ENCODE data around the gene CUBN.

The CUBN gene

GRCh38 chr10:16901106-16901505 is 228.5 kb downstream of the CUBN start:
- Histone ChIP-seq H3K27me3 (ENCODE audit: insufficient read depth, low read length) (no peaks in the 10 kb centered on the region), H3K4me3 (ENCODE audit: low read depth, low read length) (no peak overlapping the region), H2AFZ (ENCODE audit: low read length, unreplicated experiment) (no peak overlapping the region), H3K36me3 (ENCODE audit: insufficient read depth, low read length) (no peaks in the 10 kb centered on the region), H3K4me1 (ENCODE audit: control insufficient read depth, insufficient read depth, low read length, unreplicated experiment) (no peaks in the 10 kb centered on the region), H3K27ac (ENCODE audit: low read depth, low read length) (no peak overlapping the region), H3K79me2 (ENCODE audit: control insufficient read depth, insufficient read depth, low read length, unreplicated experiment) (no peaks in the 10 kb centered on the region)

- no peaks in the 10 kb centered on the region for H3K79me2 ChIP-seq (ENCODE audit: control insufficient read depth, insufficient read depth, low read length, unreplicated experiment)
These were observed 232.6 kb downstream of the CUBN start for GRCh38 chr10:16896993-16897392.

DNA sequence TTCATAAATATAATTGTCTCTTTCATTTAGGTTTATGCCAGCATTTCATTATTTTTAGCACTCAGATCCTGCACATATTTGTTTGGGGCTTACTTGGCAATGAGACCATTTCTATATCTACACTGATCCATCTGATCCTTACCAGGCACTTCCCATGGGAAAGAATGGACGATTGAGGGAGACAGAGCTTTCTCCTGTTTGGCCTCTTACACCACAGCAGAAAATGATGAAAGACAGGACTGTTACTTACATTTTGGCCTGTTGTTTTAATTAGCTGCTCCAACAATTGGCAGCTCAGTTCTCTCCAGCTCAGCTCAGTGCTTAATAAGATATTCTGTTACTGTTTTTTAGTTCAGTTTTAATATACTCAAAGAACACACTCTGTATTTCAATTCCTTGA is 234.8 kb downstream of the CUBN start:
- H3K79me2 ChIP-seq (ENCODE audit: control insufficient read depth, insufficient read depth, low read length, unreplicated experiment): no peaks in the 10 kb centered on the region
- H3K4me1 ChIP-seq (ENCODE audit: control insufficient read depth, insufficient read depth, low read length, unreplicated experiment): peaks cover 5% of the 10 kb centered on the region
- no peaks in the 10 kb centered on the region for H3K36me3 ChIP-seq (ENCODE audit: insufficient read depth, low read length)
- no peaks in the 10 kb centered on the region for H3K27me3 ChIP-seq (ENCODE audit: insufficient read depth, low read length)
- no peak overlapping the region for H3K27ac ChIP-seq (ENCODE audit: low read depth, low read length)
- no peak overlapping the region for H2AFZ ChIP-seq (ENCODE audit: low read length, unreplicated experiment)
- H3K4me3 ChIP-seq (ENCODE audit: low read depth, low read length): no peak overlapping the region

More at GRCh38 chr10:16896993-16897392, 232.6 kb downstream of the CUBN start:
- Histone ChIP-seq H2AFZ (ENCODE audit: low read length, unreplicated experiment) (no peak overlapping the region), H3K4me1 (ENCODE audit: control insufficient read depth, insufficient read depth, low read length, unreplicated experiment) (no peaks in the 10 kb centered on the region), H3K36me3 (ENCODE audit: insufficient read depth, low read length) (no peaks in the 10 kb centered on the region), H3K4me3 (ENCODE audit: low read depth, low read length) (no peak overlapping the region), H3K27ac (ENCODE audit: low read depth, low read length) (no peak overlapping the region), H3K27me3 (ENCODE audit: insufficient read depth, low read length) (no peaks in the 10 kb centered on the region)

- H3K27ac ChIP-seq (ENCODE audit: low read depth, low read length): no peak overlapping the region
- H3K79me2 ChIP-seq (ENCODE audit: control insufficient read depth, insufficient read depth, low read length, unreplicated experiment): no peaks in the 10 kb centered on the region
- H3K4me3 ChIP-seq (ENCODE audit: low read depth, low read length): no peak overlapping the region
- no peaks in the 10 kb centered on the region for H3K36me3 ChIP-seq (ENCODE audit: insufficient read depth, low read length)
- H3K27me3 ChIP-seq (ENCODE audit: insufficient read depth, low read length): no peaks in the 10 kb centered on the region
- no peak overlapping the region for H2AFZ ChIP-seq (ENCODE audit: low read length, unreplicated experiment)
- peaks cover 5% of the 10 kb centered on the region for H3K4me1 ChIP-seq (ENCODE audit: control insufficient read depth, insufficient read depth, low read length, unreplicated experiment)
These were observed 235.9 kb downstream of the CUBN start for GRCh38 chr10:16893664-16894063.

GRCh38 chr10:16891375-16892313 is 238.0 kb downstream of the CUBN start:
- Histone ChIP-seq H3K27me3 (ENCODE audit: insufficient read depth, low read length) (no peaks in the 10 kb centered on the region), H3K4me3 (ENCODE audit: low read depth, low read length) (no peak overlapping the region), H3K27ac (ENCODE audit: low read depth, low read length) (peak overlapping the region; percentile 83), H3K4me1 (ENCODE audit: control insufficient read depth, insufficient read depth, low read length, unreplicated experiment) (peaks cover 15% of the 10 kb centered on the region), H3K36me3 (ENCODE audit: insufficient read depth, low read length) (no peaks in the 10 kb centered on the region), H3K79me2 (ENCODE audit: control insufficient read depth, insufficient read depth, low read length, unreplicated experiment) (no peaks in the 10 kb centered on the region), H2AFZ (ENCODE audit: low read length, unreplicated experiment) (no peak overlapping the region)

DNA sequence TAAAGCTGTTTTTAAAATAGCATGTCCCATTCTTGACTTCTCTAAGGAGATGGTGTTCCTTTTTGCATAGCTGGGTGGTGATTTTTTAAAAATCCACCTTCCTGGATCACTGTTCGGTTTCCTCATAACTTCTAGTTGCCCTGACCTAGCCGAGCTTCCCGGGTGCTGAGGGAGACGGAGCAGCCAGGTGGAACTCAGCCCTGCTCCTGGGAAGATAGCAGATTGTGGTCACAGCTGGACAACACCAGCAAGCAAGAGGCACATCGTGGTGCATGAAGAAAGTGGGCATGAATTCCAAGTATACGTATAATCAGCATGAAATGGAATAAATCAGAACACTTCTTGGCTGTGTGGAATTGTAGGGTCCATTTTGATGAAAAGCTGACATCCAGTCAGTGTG is 238.9 kb downstream of the CUBN start:
- no peaks in the 10 kb centered on the region for H3K36me3 ChIP-seq (ENCODE audit: insufficient read depth, low read length)
- H3K4me1 ChIP-seq (ENCODE audit: control insufficient read depth, insufficient read depth, low read length, unreplicated experiment): peaks cover 15% of the 10 kb centered on the region
- H3K27ac ChIP-seq (ENCODE audit: low read depth, low read length): no peak overlapping the region
- no peak overlapping the region for H2AFZ ChIP-seq (ENCODE audit: low read length, unreplicated experiment)
- H3K4me3 ChIP-seq (ENCODE audit: low read depth, low read length): no peak overlapping the region
- no peaks in the 10 kb centered on the region for H3K79me2 ChIP-seq (ENCODE audit: control insufficient read depth, insufficient read depth, low read length, unreplicated experiment)
- H3K27me3 ChIP-seq (ENCODE audit: insufficient read depth, low read length): no peaks in the 10 kb centered on the region

- Histone ChIP-seq H3K27ac (ENCODE audit: low read depth, low read length) (peak overlapping the region; percentile 36; the same call in 1 of the 2 replicates), H3K4me3 (ENCODE audit: low read depth, low read length) (peak overlapping the region; percentile 38; the same call in 1 of the 2 replicates), H3K27me3 (ENCODE audit: insufficient read depth, low read length) (no peaks in the 10 kb centered on the region), H3K36me3 (ENCODE audit: insufficient read depth, low read length) (no peaks in the 10 kb centered on the region), H3K4me1 (ENCODE audit: control insufficient read depth, insufficient read depth, low read length, unreplicated experiment) (peaks cover 15% of the 10 kb centered on the region), H3K79me2 (ENCODE audit: control insufficient read depth, insufficient read depth, low read length, unreplicated experiment) (no peaks in the 10 kb centered on the region), H2AFZ (ENCODE audit: low read length, unreplicated experiment) (peak overlapping the region; percentile 3)
These were observed 242.0 kb downstream of the CUBN start for GRCh38 chr10:16887565-16887964.

- H3K27ac ChIP-seq (ENCODE audit: low read depth, low read length): no peak overlapping the region
- no peak overlapping the region for H3K4me3 ChIP-seq (ENCODE audit: low read depth, low read length)
- H2AFZ ChIP-seq (ENCODE audit: low read length, unreplicated experiment): no peak overlapping the region
- no peaks in the 10 kb centered on the region for H3K79me2 ChIP-seq (ENCODE audit: control insufficient read depth, insufficient read depth, low read length, unreplicated experiment)
- H3K4me1 ChIP-seq (ENCODE audit: control insufficient read depth, insufficient read depth, low read length, unreplicated experiment): peaks cover 11% of the 10 kb centered on the region
- H3K36me3 ChIP-seq (ENCODE audit: insufficient read depth, low read length): no peaks in the 10 kb centered on the region
- no peaks in the 10 kb centered on the region for H3K27me3 ChIP-seq (ENCODE audit: insufficient read depth, low read length)
These were observed 243.6 kb downstream of the CUBN start for GRCh38 chr10:16886031-16886430.

DNA sequence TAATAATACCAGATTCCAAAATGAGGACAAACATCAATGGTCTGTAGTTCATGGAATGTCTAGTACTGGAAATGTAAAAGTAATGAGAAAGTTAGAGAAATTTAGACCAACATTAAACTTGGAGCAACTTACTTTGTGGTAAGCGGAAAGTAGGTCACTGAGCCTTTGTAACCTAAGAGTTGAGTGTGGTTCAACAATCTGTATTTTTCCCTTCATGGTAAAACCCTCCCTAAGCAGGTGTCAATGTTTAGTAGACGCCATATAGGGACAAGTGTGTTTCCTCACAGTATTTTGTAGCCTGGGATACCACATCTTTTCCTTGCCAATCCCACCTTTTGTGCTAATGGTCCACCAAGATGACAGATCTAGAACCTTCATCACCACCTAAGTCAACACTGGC is 245.1 kb downstream of the CUBN start:
- Histone ChIP-seq H3K27me3 (ENCODE audit: insufficient read depth, low read length) (no peaks in the 10 kb centered on the region), H3K79me2 (ENCODE audit: control insufficient read depth, insufficient read depth, low read length, unreplicated experiment) (no peaks in the 10 kb centered on the region), H3K27ac (ENCODE audit: low read depth, low read length) (no peak overlapping the region)

DNA sequence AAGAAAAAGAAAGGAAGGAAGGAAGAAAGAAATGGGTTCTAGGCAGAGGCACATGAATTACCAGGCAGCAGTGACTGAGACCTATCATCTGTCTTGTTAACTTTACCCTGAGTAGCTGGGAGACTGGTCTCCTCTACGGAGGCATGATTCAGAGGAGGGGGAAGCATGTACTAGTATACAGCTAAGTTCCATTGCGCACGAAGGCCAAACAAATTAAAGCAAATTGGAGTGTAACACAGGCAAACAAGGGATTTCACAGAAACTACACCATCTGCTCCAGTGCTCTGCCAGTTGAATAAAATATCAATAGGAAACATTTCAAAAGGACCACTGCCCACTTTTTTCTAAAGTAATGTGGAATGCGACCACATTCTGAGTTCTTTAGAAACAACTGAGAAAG is 246.5 kb downstream of the CUBN start:
- no peak overlapping the region for H2AFZ ChIP-seq (ENCODE audit: low read length, unreplicated experiment)
- H3K27ac ChIP-seq (ENCODE audit: low read depth, low read length): no peak overlapping the region
- H3K27me3 ChIP-seq (ENCODE audit: insufficient read depth, low read length): no peaks in the 10 kb centered on the region
- no peaks in the 10 kb centered on the region for H3K36me3 ChIP-seq (ENCODE audit: insufficient read depth, low read length)
- no peaks in the 10 kb centered on the region for H3K79me2 ChIP-seq (ENCODE audit: control insufficient read depth, insufficient read depth, low read length, unreplicated experiment)
- H3K4me1 ChIP-seq (ENCODE audit: control insufficient read depth, insufficient read depth, low read length, unreplicated experiment): peaks cover 11% of the 10 kb centered on the region
- H3K4me3 ChIP-seq (ENCODE audit: low read depth, low read length): no peak overlapping the region

More for the DNA sequence above, 245.1 kb downstream of the CUBN start:
- peaks cover 11% of the 10 kb centered on the region for H3K4me1 ChIP-seq (ENCODE audit: control insufficient read depth, insufficient read depth, low read length, unreplicated experiment)
- no peak overlapping the region for H2AFZ ChIP-seq (ENCODE audit: low read length, unreplicated experiment)
- H3K36me3 ChIP-seq (ENCODE audit: insufficient read depth, low read length): no peaks in the 10 kb centered on the region
- no peak overlapping the region for H3K4me3 ChIP-seq (ENCODE audit: low read depth, low read length)

- no peaks in the 10 kb centered on the region for H3K79me2 ChIP-seq (ENCODE audit: control insufficient read depth, insufficient read depth, low read length, unreplicated experiment)
- H3K27me3 ChIP-seq (ENCODE audit: insufficient read depth, low read length): no peaks in the 10 kb centered on the region
- no peak overlapping the region for H3K27ac ChIP-seq (ENCODE audit: low read depth, low read length)
- no peak overlapping the region for H2AFZ ChIP-seq (ENCODE audit: low read length, unreplicated experiment)
- no peaks in the 10 kb centered on the region for H3K36me3 ChIP-seq (ENCODE audit: insufficient read depth, low read length)
- H3K4me3 ChIP-seq (ENCODE audit: low read depth, low read length): no peak overlapping the region
- H3K4me1 ChIP-seq (ENCODE audit: control insufficient read depth, insufficient read depth, low read length, unreplicated experiment): peaks cover 8% of the 10 kb centered on the region
These were observed 259.3 kb downstream of the CUBN start for GRCh38 chr10:16870331-16870730.

Data from ACC112 (cell line).